A204.1 (cell line): ENCODE data around the gene GSKIP.
A peak's percentile ranks its signal among the peaks of the same experiment; 100 is the strongest.

Source experiments
- FAIRE-seq: peaks from 2 replicates; lab custom pipeline; 2012; peaks lifted over from hg19 to GRCh38; lab: Jason Lieb, UNC

GSKIP gene

GRCh38 chr14:96380735-96381134 is 17.4 kb downstream of the GSKIP start:
- no peak for FAIRE-seq

GRCh38 chr14:96383445-96383844 is 20.1 kb downstream of the GSKIP start:
- FAIRE-seq: no peak

- FAIRE-seq: no peak
Measured at GRCh38 chr14:96384053-96384452, 20.7 kb downstream of the GSKIP start.

GRCh38 chr14:96384740-96385139 is 21.4 kb downstream of the GSKIP start:
- FAIRE-seq: peak; percentile 89

GRCh38 chr14:96385385-96385784 is 22.1 kb downstream of the GSKIP start:
- FAIRE-seq: no peak

GRCh38 chr14:96390965-96391292 is 27.6 kb downstream of the GSKIP start:
- FAIRE-seq: no peak

- no peak for FAIRE-seq
Measured at GRCh38 chr14:96391293-96392118, 28.2 kb downstream of the GSKIP start.

GRCh38 chr14:96393071-96393691 is 29.9 kb downstream of the GSKIP start:
- no peak for FAIRE-seq

- no peak for FAIRE-seq
Measured at GRCh38 chr14:96394047-96394815, 30.9 kb downstream of the GSKIP start.

GRCh38 chr14:96398432-96398831 is 35.1 kb downstream of the GSKIP start:
- no peak for FAIRE-seq

- no peak for FAIRE-seq
Measured at GRCh38 chr14:96398921-96399320, 35.6 kb downstream of the GSKIP start.

GRCh38 chr14:96399405-96399804 is 36.1 kb downstream of the GSKIP start:
- no peak for FAIRE-seq

GRCh38 chr14:96400495-96400894 is 37.2 kb downstream of the GSKIP start:
- FAIRE-seq: no peak

- no peak for FAIRE-seq
Measured at GRCh38 chr14:96403409-96403808, 40.1 kb downstream of the GSKIP start.

GRCh38 chr14:96405677-96406076 is 42.4 kb downstream of the GSKIP start:
- FAIRE-seq: no peak

- no peak for FAIRE-seq
Measured at GRCh38 chr14:96407935-96408570, 44.7 kb downstream of the GSKIP start.

- no peak for FAIRE-seq
Measured at GRCh38 chr14:96408608-96409007, 45.3 kb downstream of the GSKIP start.

- FAIRE-seq: no peak
Measured at GRCh38 chr14:96409701-96410100, 46.4 kb downstream of the GSKIP start.

GRCh38 chr14:96410119-96410518 is 46.8 kb downstream of the GSKIP start:
- no peak for FAIRE-seq

- no peak for FAIRE-seq
Measured at GRCh38 chr14:96413526-96413925, 50.2 kb downstream of the GSKIP start.

- FAIRE-seq: peak; percentile 96
Measured at GRCh38 chr14:96415559-96415958, 52.2 kb downstream of the GSKIP start.

GRCh38 chr14:96416292-96416691 is 53.0 kb downstream of the GSKIP start:
- no peak for FAIRE-seq

GRCh38 chr14:96417254-96417653 is 53.9 kb downstream of the GSKIP start:
- FAIRE-seq: no peak
